ENCODE data around the gene MKNK1.

Gene MKNK1

DNA sequence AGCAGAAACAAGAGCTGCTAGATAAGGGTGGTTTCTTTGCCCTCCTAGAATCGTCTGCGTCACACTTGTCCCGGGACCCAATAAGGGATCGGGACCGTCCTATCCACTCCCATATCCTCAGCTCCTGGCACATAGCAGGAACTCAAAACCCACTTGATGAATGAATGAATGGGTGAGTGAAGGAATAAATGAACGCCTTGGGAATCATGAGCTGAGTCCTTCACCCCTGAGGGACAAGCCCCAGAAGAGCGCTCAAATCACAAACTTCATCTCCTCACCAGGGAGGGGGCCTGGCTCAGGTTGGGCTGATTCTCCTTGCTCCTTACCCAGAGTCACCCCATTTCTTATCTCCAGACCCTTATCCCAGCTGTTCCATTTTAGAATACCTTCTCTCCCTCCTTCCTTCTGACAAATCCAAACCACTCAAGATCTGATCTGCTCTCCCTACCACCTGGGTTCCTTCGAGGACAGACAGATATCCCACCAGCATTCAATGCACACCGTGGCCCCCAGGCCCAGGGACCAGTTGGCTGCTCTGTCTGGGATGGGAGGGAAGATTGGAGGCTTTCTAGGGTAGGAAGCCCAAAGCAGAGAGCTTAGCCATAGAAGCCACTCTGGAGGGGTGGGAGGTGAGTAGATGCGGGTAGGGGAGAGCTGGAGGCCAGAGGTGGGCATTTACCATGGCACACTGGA is 13.2 kb upstream of the MKNK1 start:
- Histone ChIP-seq H3K79me2 (ENCODE audit: insufficient read depth, low read length) (no peaks in the 10 kb centered on the region), H3K27me3 (ENCODE audit: low read length) (no peaks in the 10 kb centered on the region), H3K27ac (ENCODE audit: low read depth, low read length) (no peak overlapping the region), H3K9ac (ENCODE audit: low read length) (peak overlapping the region; percentile 61), H4K20me1 (ENCODE audit: low read depth, low read length) (no peaks in the 10 kb centered on the region), H3K4me2 (ENCODE audit: low read depth, low read length, poor library complexity, severe bottlenecking) (peak overlapping the region; percentile 67), H2AFZ (ENCODE audit: low read depth, low read length, severe bottlenecking) (peak overlapping the region; percentile 95), H3K9me2 (replicated peaks; ENCODE audit: insufficient read depth, low read length) (no peaks in the 10 kb centered on the region), H3F3A (ENCODE audit: insufficient read depth) (no peaks in the 10 kb centered on the region), H3K4me3 (ENCODE audit: insufficient read depth, low read length, poor library complexity, severe bottlenecking) (peak overlapping the region; percentile 71), H3K36me3 (ENCODE audit: low read length) (no peaks in the 10 kb centered on the region), H3K9me3 (ENCODE audit: insufficient read depth, low read length) (no peaks in the 10 kb centered on the region)
- TF ChIP-seq EZH2phosphoT487 (conservative IDR thresholded peaks at IDR 0.05; ENCODE audit: low read length) = no peak
- TF ChIP-seq, protein P1, sequence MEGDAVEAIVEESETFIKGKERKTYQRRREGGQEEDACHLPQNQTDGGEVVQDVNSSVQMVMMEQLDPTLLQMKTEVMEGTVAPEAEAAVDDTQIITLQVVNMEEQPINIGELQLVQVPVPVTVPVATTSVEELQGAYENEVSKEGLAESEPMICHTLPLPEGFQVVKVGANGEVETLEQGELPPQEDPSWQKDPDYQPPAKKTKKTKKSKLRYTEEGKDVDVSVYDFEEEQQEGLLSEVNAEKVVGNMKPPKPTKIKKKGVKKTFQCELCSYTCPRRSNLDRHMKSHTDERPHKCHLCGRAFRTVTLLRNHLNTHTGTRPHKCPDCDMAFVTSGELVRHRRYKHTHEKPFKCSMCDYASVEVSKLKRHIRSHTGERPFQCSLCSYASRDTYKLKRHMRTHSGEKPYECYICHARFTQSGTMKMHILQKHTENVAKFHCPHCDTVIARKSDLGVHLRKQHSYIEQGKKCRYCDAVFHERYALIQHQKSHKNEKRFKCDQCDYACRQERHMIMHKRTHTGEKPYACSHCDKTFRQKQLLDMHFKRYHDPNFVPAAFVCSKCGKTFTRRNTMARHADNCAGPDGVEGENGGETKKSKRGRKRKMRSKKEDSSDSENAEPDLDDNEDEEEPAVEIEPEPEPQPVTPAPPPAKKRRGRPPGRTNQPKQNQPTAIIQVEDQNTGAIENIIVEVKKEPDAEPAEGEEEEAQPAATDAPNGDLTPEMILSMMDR (IDR thresholded peaks at IDR 0.05; ENCODE audit: insufficient read depth, low read length, poor library complexity, severe bottlenecking) = no peak

DNA sequence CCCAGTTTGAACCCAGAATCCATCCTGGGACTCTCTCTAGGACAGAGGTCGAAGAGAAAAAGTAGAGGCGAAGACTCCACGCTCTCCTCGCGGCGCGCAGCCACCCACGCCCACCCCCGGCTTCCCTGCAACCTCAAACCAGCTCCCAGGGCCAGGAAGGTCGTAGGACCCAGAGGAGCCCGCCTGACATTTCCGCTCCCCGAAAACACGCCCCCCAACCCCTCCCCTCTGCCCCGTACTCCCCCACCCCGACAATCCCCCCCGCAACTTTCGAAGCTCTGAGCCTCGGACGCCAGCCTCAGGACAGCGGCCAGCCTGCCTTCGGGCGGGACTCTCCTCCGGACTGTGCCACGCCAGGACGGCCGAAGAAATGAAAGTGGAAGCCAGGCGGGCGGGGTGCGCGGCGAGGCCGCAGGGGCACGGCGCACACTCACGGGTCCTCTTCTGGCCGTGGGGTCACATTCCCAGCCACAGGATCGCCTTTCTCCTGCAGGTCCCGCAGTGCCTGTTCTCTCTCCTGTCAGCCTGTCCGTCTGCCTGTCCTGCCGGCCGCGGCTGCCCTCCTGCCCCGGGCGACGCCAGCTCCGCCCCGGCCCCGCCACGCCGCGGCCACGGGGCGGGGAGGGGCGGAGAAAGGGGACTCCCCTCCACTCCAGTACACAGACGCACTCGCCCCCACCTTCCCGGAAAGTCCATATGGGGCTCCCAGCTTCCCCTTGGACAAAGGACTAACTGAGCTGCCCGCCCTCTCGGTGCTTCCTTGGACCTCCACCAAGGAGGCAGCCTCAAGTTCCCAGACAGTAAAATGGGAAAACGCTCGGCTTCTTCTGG is 12.4 kb upstream of the MKNK1 start, which contains the start of gene MOB3C:
TSS of gene MOB3C (minus strand) at position 535 of the 831 bp plus-strand sequence. CDS start 3,490 bp downstream, outside the sequence.
- H3K9ac ChIP-seq (ENCODE audit: low read length) = peak within 1 kb of the TSS; percentile 61
- no peak for TF ChIP-seq EZH2phosphoT487 (conservative IDR thresholded peaks at IDR 0.05; ENCODE audit: low read length)
- TF ChIP-seq, protein P1 (IDR thresholded peaks at IDR 0.05; ENCODE audit: insufficient read depth, low read length, poor library complexity, severe bottlenecking) = no peak
- peak within 1 kb of the TSS; percentile 71 for H3K4me3 ChIP-seq (ENCODE audit: insufficient read depth, low read length, poor library complexity, severe bottlenecking)
- H3K36me3 ChIP-seq (ENCODE audit: low read length) = no peaks in the 10 kb centered on the region
- H3K27me3 ChIP-seq (ENCODE audit: low read length) = no peaks in the 10 kb centered on the region
- no peaks in the 10 kb centered on the region for H3F3A ChIP-seq (ENCODE audit: insufficient read depth)
- H3K4me2 ChIP-seq (ENCODE audit: low read depth, low read length, poor library complexity, severe bottlenecking) = peak within 1 kb of the TSS; percentile 67
- no peaks in the 10 kb centered on the region for H4K20me1 ChIP-seq (ENCODE audit: low read depth, low read length)
- no peaks in the 10 kb centered on the region for H3K9me2 ChIP-seq (replicated peaks; ENCODE audit: insufficient read depth, low read length)
- peak within 1 kb of the TSS; percentile 95 for H2AFZ ChIP-seq (ENCODE audit: low read depth, low read length, severe bottlenecking)
- no peaks in the 10 kb centered on the region for H3K9me3 ChIP-seq (ENCODE audit: insufficient read depth, low read length)
- no peaks in the 10 kb centered on the region for H3K79me2 ChIP-seq (ENCODE audit: insufficient read depth, low read length)
- no peak within 1 kb of the TSS for H3K27ac ChIP-seq (ENCODE audit: low read depth, low read length)

DNA sequence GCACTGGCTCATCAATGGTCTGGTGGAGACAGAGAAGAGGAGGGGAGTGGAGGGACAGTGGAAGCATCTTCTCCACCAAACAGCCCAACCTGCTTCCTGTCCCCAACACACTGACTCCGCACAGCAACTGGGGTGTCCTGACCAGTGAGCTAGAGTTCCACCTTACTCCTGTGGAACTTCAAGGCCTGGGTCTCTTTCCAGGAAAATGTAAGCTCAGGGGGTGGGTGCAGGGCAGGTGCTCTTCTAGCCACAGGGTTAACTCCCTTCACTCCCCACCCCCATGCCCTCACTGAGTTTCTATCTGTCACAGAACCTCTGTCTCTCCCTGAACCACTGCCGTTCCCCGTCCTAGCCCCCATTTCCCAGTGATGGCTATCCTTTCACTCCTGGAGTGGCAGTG is 11.7 kb upstream of the MKNK1 start:
- Histone ChIP-seq H3F3A (ENCODE audit: insufficient read depth) (no peaks in the 10 kb centered on the region), H3K27me3 (ENCODE audit: low read length) (no peaks in the 10 kb centered on the region), H3K4me2 (ENCODE audit: low read depth, low read length, poor library complexity, severe bottlenecking) (peak overlapping the region; percentile 67), H3K9ac (ENCODE audit: low read length) (peak overlapping the region; percentile 61), H3K9me3 (ENCODE audit: insufficient read depth, low read length) (no peaks in the 10 kb centered on the region), H4K20me1 (ENCODE audit: low read depth, low read length) (no peaks in the 10 kb centered on the region), H3K4me3 (ENCODE audit: insufficient read depth, low read length, poor library complexity, severe bottlenecking) (peak overlapping the region; percentile 71), H3K9me2 (replicated peaks; ENCODE audit: insufficient read depth, low read length) (no peaks in the 10 kb centered on the region), H3K36me3 (ENCODE audit: low read length) (no peaks in the 10 kb centered on the region), H3K79me2 (ENCODE audit: insufficient read depth, low read length) (no peaks in the 10 kb centered on the region), H3K27ac (ENCODE audit: low read depth, low read length) (no peak overlapping the region), H2AFZ (ENCODE audit: low read depth, low read length, severe bottlenecking) (peak overlapping the region; percentile 95)
- TF ChIP-seq EZH2phosphoT487 (conservative IDR thresholded peaks at IDR 0.05; ENCODE audit: low read length) = no peak
- TF ChIP-seq, protein P1 (IDR thresholded peaks at IDR 0.05; ENCODE audit: insufficient read depth, low read length, poor library complexity, severe bottlenecking) = no peak
